Loucy (cell line): ENCODE measurements around the gene ATG10.

ENCODE experiments used
- H2AFZ ChIP-seq: fragments of 200-600 bp; sonication (generic); 2 replicates; pipeline ENCODE4 v1.6.0; 2016; ENCODE audit warnings: antibody characterized with exemption, mild to moderate bottlenecking, low read length, moderate library complexity
- H3F3A ChIP-seq: fragments of 200-600 bp; 2 replicates; pipeline ENCODE4 v1.6.0; 2016; ENCODE audit warnings: antibody characterized with exemption, low read depth, mild to moderate bottlenecking
- H3K27me3 ChIP-seq: fragments of 200-600 bp; sonication (generic); 2 replicates; pipeline ENCODE4 v1.6.1; 2014; ENCODE audit warnings: low read length, mild to moderate bottlenecking; ENCODE audit not compliant: insufficient read depth, poor library complexity, severe bottlenecking
- H3K36me3 ChIP-seq: fragments of 200-600 bp; sonication (generic); 2 replicates; pipeline ENCODE4 v1.6.1; 2016; ENCODE audit warnings: low read length; ENCODE audit not compliant: insufficient read depth
- H3K4me1 ChIP-seq: fragments of 200-600 bp; sonication (generic); 2 replicates; pipeline ENCODE4 v1.5.1; 2014; ENCODE audit warnings: low read length, mild to moderate bottlenecking; ENCODE audit not compliant: insufficient read depth, poor library complexity, severe bottlenecking
- H3K4me2 ChIP-seq: fragments of 200-600 bp; sonication (generic); 2 replicates; pipeline ENCODE4 v1.6.0; 2014; ENCODE audit warnings: antibody characterized with exemption, low read length, low read depth, mild to moderate bottlenecking; ENCODE audit not compliant: poor library complexity, severe bottlenecking
- H3K4me3 ChIP-seq: fragments of 200-600 bp; sonication (generic); 2 replicates; pipeline ENCODE4 v1.5.1; 2014; ENCODE audit warnings: low read length, mild to moderate bottlenecking, mixed read lengths; ENCODE audit not compliant: poor library complexity, severe bottlenecking
- H3K79me2 ChIP-seq: fragments of 200-600 bp; sonication (generic); 2 replicates; pipeline ENCODE4 v1.6.1; 2014; ENCODE audit warnings: low read length; ENCODE audit not compliant: insufficient read depth
- H3K9ac ChIP-seq: fragments of 200-600 bp; sonication (generic); 2 replicates; pipeline ENCODE4 v1.6.0; 2014; ENCODE audit warnings: mild to moderate bottlenecking, low read depth, low read length, moderate library complexity; ENCODE audit not compliant: poor library complexity, severe bottlenecking
- H3K9me2 ChIP-seq: fragments of 200-600 bp; sonication (generic); replicated peaks from 2 replicates; pipeline ENCODE4 v1.6.1; 2016; ENCODE audit warnings: low read depth, low read length, mixed read lengths
- H3K9me3 ChIP-seq: fragments of 200-600 bp; sonication (generic); 2 replicates; pipeline ENCODE4 v1.6.1; 2014; ENCODE audit warnings: mild to moderate bottlenecking, antibody characterized with exemption, low read length, low read depth; ENCODE audit not compliant: insufficient read depth
- H4K20me1 ChIP-seq: fragments of 200-600 bp; sonication (generic); 2 replicates; pipeline ENCODE4 v1.6.0; 2014; ENCODE audit warnings: antibody characterized with exemption, low read length, mild to moderate bottlenecking; ENCODE audit not compliant: insufficient read depth, poor library complexity, severe bottlenecking
- CTCF ChIP-seq: fragments of 200-600 bp; sonication (generic); conservative IDR thresholded peaks from 2 replicates; pipeline ENCODE4 v1.5.1; 2014; ENCODE audit warnings: mild to moderate bottlenecking, antibody characterized with exemption, low read length
- EZH2phosphoT487 ChIP-seq: fragments of 200-600 bp; IDR thresholded peaks from 2 replicates; pipeline ENCODE4 v1.6.1; 2018; ENCODE audit warnings: antibody characterized with exemption, mild to moderate bottlenecking, moderate library complexity, borderline replicate concordance

ATG10 gene

GRCh38 chr5:82105457-82105856, 133.6 kb downstream of the ATG10 start:
- no peak overlapping the region for H3K4me3 ChIP-seq
- H3K27me3 ChIP-seq, result no peaks in the 10 kb centered on the region
- H3F3A ChIP-seq, result peaks cover 4% of the 10 kb centered on the region
- H3K4me1 ChIP-seq, result peaks cover 45% of the 10 kb centered on the region
- H2AFZ ChIP-seq, result no peak overlapping the region
- H3K36me3 ChIP-seq, result no peaks in the 10 kb centered on the region
- no peak for TF ChIP-seq CTCF
- TF ChIP-seq EZH2phosphoT487, result no peak
- no peaks in the 10 kb centered on the region for H3K79me2 ChIP-seq
- no peaks in the 10 kb centered on the region for H4K20me1 ChIP-seq
- H3K9me2 ChIP-seq, result no peaks in the 10 kb centered on the region
- H3K4me2 ChIP-seq, result no peak overlapping the region
- no peak overlapping the region for H3K9ac ChIP-seq
- H3K9me3 ChIP-seq, result no peaks in the 10 kb centered on the region

GRCh38 chr5:82106207-82106606, 134.4 kb downstream of the ATG10 start:
- Histone ChIP-seq H3K36me3 (no peaks in the 10 kb centered on the region), H3K79me2 (no peaks in the 10 kb centered on the region), H2AFZ (0 out of 2 replicates have a peak overlapping the region, but pooled peaks have one; percentile 23), H3F3A (peaks cover 4% of the 10 kb centered on the region; the same call in 1 of the 2 replicates), H3K4me1 (peaks cover 46% of the 10 kb centered on the region), H3K4me3 (no peak overlapping the region), H3K9me3 (no peaks in the 10 kb centered on the region), H3K4me2 (no peak overlapping the region), H4K20me1 (no peaks in the 10 kb centered on the region), H3K9ac (no peak overlapping the region), H3K27me3 (no peaks in the 10 kb centered on the region), H3K9me2 (no peaks in the 10 kb centered on the region)
- no peak for TF ChIP-seq EZH2phosphoT487
- no peak for TF ChIP-seq CTCF

- H3K4me2 ChIP-seq, result no peak overlapping the region
- H3K4me1 ChIP-seq, result peaks cover 46% of the 10 kb centered on the region
- TF ChIP-seq CTCF, result no peak
- no peak for TF ChIP-seq EZH2phosphoT487
- 0 out of 2 replicates have a peak overlapping the region, but pooled peaks have one; percentile 23 for H2AFZ ChIP-seq
- no peak overlapping the region for H3K9ac ChIP-seq
- no peaks in the 10 kb centered on the region for H3K9me2 ChIP-seq
- H3K36me3 ChIP-seq, result no peaks in the 10 kb centered on the region
- H3K4me3 ChIP-seq, result no peak overlapping the region
- no peaks in the 10 kb centered on the region for H3K79me2 ChIP-seq
- no peaks in the 10 kb centered on the region for H3K9me3 ChIP-seq
- H3F3A ChIP-seq, result peaks cover 4% of the 10 kb centered on the region; the same call in 1 of the 2 replicates
- H3K27me3 ChIP-seq, result no peaks in the 10 kb centered on the region
- no peaks in the 10 kb centered on the region for H4K20me1 ChIP-seq
Measured at GRCh38 chr5:82106756-82107155, 134.9 kb downstream of the ATG10 start.
